Breast epithelium (tissue), 3 donors: ENCODE results near the gene MAP3K1.

Experiments
- CTCF ChIP-seq, 3 donors: fragments of 450-650 bp; IDR thresholded peaks; one replicate each; pipeline ENCODE4 v1.5.1; 2016 to 2017; ENCODE audit warnings: antibody characterized with exemption in 3 of 3, mild to moderate bottlenecking in 3 of 3, moderate library complexity in 3 of 3
- POLR2A ChIP-seq: fragments of 450-650 bp; IDR thresholded peaks from one replicate; pipeline ENCODE4 v1.6.1; 2016; ENCODE audit warnings: antibody characterized with exemption, mild to moderate bottlenecking, moderate library complexity

GRCh38 chr5:56829137-56829908 is 14.0 kb downstream of the MAP3K1 start:
- no peak for TF ChIP-seq CTCF (IDR thresholded peaks at IDR 0.05)
- no peak for TF ChIP-seq POLR2A
